Adrenal gland (tissue), 5 donors: ENCODE data around the gene PRR14L.

Source experiments
- POLR2A ChIP-seq, 2 donors: fragments of 450-650 bp; IDR thresholded peaks; one replicate each; pipeline ENCODE4 v1.6.1; 2017; ENCODE audit warnings: antibody characterized with exemption in 2 of 2, mild to moderate bottlenecking in 2 of 2, moderate library complexity in 1 of 2
- TF ChIP-seq, protein P1 (sequence below), 6 experiments: fragments of 450-650 bp in 4 of 6; fragments of 200-600 bp in 2 of 6; sonication (generic) in 1 of 6; IDR thresholded peaks; 1 replicate in 5 of 6; 2 replicates in 1 of 6; pipeline versions ENCODE4 v1.5.1 to v1.8.0; 2016 to 2021; ENCODE audit warnings: antibody characterized with exemption in 6 of 6, mild to moderate bottlenecking in 2 of 6, moderate library complexity in 1 of 6
- donor health status: DM: no; HTN: no; CAD: no.

DNA sequence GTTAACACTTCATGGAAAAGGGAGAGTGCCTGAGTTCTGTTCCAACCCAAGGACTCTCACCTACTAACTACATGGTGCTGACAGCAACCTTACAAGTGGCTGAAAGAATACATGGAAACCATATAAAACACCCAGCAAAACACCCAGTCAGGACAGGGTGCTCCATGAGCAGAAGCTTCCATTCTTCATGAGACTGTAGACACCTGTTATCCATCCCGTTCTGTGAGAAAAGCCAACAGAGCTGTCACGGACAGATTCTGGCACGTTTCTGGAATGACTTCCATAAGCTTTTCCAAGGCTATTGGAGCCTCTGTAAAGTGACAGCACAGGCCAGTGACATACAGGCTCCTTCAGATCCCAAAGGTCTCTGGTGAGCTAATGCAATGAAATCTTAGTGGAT, 23.2 kb downstream of the PRR14L start:
- TF ChIP-seq, protein P1, sequence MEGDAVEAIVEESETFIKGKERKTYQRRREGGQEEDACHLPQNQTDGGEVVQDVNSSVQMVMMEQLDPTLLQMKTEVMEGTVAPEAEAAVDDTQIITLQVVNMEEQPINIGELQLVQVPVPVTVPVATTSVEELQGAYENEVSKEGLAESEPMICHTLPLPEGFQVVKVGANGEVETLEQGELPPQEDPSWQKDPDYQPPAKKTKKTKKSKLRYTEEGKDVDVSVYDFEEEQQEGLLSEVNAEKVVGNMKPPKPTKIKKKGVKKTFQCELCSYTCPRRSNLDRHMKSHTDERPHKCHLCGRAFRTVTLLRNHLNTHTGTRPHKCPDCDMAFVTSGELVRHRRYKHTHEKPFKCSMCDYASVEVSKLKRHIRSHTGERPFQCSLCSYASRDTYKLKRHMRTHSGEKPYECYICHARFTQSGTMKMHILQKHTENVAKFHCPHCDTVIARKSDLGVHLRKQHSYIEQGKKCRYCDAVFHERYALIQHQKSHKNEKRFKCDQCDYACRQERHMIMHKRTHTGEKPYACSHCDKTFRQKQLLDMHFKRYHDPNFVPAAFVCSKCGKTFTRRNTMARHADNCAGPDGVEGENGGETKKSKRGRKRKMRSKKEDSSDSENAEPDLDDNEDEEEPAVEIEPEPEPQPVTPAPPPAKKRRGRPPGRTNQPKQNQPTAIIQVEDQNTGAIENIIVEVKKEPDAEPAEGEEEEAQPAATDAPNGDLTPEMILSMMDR (IDR thresholded peaks at IDR 0.05), result no peak
- no peak for TF ChIP-seq POLR2A (IDR thresholded peaks at IDR 0.05)
